ENCODE results near the gene MTMR3.

GRCh38 chr22:30026756-30027155 is 143.8 kb downstream of the MTMR3 start:
- TF ChIP-seq POLR2AphosphoS5 (IDR thresholded peaks at IDR 0.05; ENCODE audit: low read depth, low read length) (no peak), SRF (IDR thresholded peaks at IDR 0.05; ENCODE audit: low read depth) (no peak), CTCF (IDR thresholded peaks at IDR 0.05 in 2 of 3, conservative IDR thresholded peaks at IDR 0.05 in 1 of 3; ENCODE audit: borderline replicate concordance in 1 of 3, insufficient read depth in 1 of 3, low read depth in 2 of 3, low read length in 2 of 3) (no peak), EZH2phosphoT487 (IDR thresholded peaks at IDR 0.05; ENCODE audit: borderline replicate concordance) (no peak), SP1 (IDR thresholded peaks at IDR 0.05; ENCODE audit: low read depth) (no peak), POLR2A (IDR thresholded peaks at IDR 0.05; ENCODE audit: borderline replicate concordance, extremely low read depth, insufficient read depth, insufficient read length) (no peak), ATF3 (IDR thresholded peaks at IDR 0.05) (no peak), REST (IDR thresholded peaks at IDR 0.05; ENCODE audit: low read depth) (no peak)

Measured in HCT116 (cell line).